H9 (cell line): ENCODE results near the gene ZNF217. TPM values are rescaled to one million over a fixed set of nuclear protein-coding genes. Genes with fewer than 3 reads are reported as not detected.

ENCODE experiments used
- DNase-seq: peaks from one replicate; pipeline ENCODE4 v3.0.0-alpha.2; 2017
- H2AFZ ChIP-seq: one replicate; pipeline ENCODE4 v1.6.1; 2013; ENCODE audit warnings: mild to moderate bottlenecking, low read length, control low read depth, moderate library complexity
- H2AK5ac ChIP-seq: 2 replicates; pipeline ENCODE4 v1.6.1; 2013; ENCODE audit warnings: low read length, control low read depth, mixed read lengths; ENCODE audit not compliant: insufficient read length
- H2BK120ac ChIP-seq: one replicate; pipeline ENCODE4 v1.6.1; 2013; ENCODE audit warnings: low read depth, mild to moderate bottlenecking, low read length, control low read depth, inconsistent platforms; ENCODE audit not compliant: poor library complexity, severe bottlenecking
- H2BK12ac ChIP-seq: 2 replicates; pipeline ENCODE4 v1.6.1; 2013; ENCODE audit warnings: low read length, control low read depth, mixed read lengths, low read depth; ENCODE audit not compliant: insufficient read length
- H2BK15ac ChIP-seq: 2 replicates; pipeline ENCODE4 v1.6.1; 2013; ENCODE audit warnings: low read depth, low read length, control low read depth
- H2BK20ac ChIP-seq: one replicate; pipeline ENCODE4 v1.6.1; 2013; ENCODE audit warnings: low read depth, mild to moderate bottlenecking, low read length, control low read depth, inconsistent platforms; ENCODE audit not compliant: poor library complexity, severe bottlenecking
- H2BK5ac ChIP-seq: 2 replicates; pipeline ENCODE4 v1.6.1; 2013; ENCODE audit warnings: low read length, control low read depth, mixed read lengths; ENCODE audit not compliant: insufficient read length
- H3K14ac ChIP-seq: 2 replicates; pipeline ENCODE4 v1.6.1; 2013; ENCODE audit warnings: low read length, control low read depth; ENCODE audit not compliant: insufficient read depth
- H3K18ac ChIP-seq: 2 replicates; pipeline ENCODE4 v1.6.1; 2013; ENCODE audit warnings: low read depth, mild to moderate bottlenecking, mixed read lengths, low read length, control low read depth; ENCODE audit not compliant: insufficient read length
- H3K23ac ChIP-seq: 2 replicates; pipeline ENCODE4 v1.6.1; 2013; ENCODE audit warnings: low read length, control low read depth, mixed read lengths, low read depth; ENCODE audit not compliant: insufficient read length
- H3K23me2 ChIP-seq: 2 replicates; pipeline ENCODE4 v1.6.1; 2013; ENCODE audit warnings: low read depth, mild to moderate bottlenecking, mixed read lengths, low read length, control low read depth; ENCODE audit not compliant: insufficient read length, poor library complexity, severe bottlenecking
- H3K27ac ChIP-seq: 2 replicates; pipeline ENCODE4 v1.5.1; 2013; ENCODE audit warnings: low read length, control low read depth, mixed read lengths, low read depth; ENCODE audit not compliant: insufficient read length
- H3K27me3 ChIP-seq: 2 replicates; pipeline ENCODE4 v1.6.1; 2013; ENCODE audit warnings: low read length, control low read depth, inconsistent platforms; ENCODE audit not compliant: insufficient read depth
- H3K4ac ChIP-seq: 2 replicates; pipeline ENCODE4 v1.6.1; 2013; ENCODE audit warnings: low read depth, mild to moderate bottlenecking, control low read depth, inconsistent platforms, low read length, moderate library complexity
- H3K4me1 ChIP-seq: 2 replicates; pipeline ENCODE4 v1.6.1; 2013; ENCODE audit warnings: low read length, control low read depth, inconsistent platforms; ENCODE audit not compliant: insufficient read depth
- H3K4me2 ChIP-seq: 2 replicates; pipeline ENCODE4 v1.6.1; 2013; ENCODE audit warnings: low read length, control low read depth, mixed read lengths; ENCODE audit not compliant: insufficient read length, insufficient read depth
- H3K56ac ChIP-seq: 2 replicates; pipeline ENCODE4 v1.6.1; 2013; ENCODE audit warnings: low read depth, mild to moderate bottlenecking, mixed read lengths, low read length, control low read depth; ENCODE audit not compliant: insufficient read length
- H3K79me1 ChIP-seq: 2 replicates; pipeline ENCODE4 v1.6.1; 2013; ENCODE audit warnings: low read depth, mild to moderate bottlenecking, moderate library complexity, low read length, control low read depth, inconsistent platforms; ENCODE audit not compliant: insufficient read depth, poor library complexity, severe bottlenecking
- H3K79me2 ChIP-seq: 2 replicates; pipeline ENCODE4 v1.6.1; 2013; ENCODE audit warnings: low read length, control low read depth, inconsistent platforms; ENCODE audit not compliant: insufficient read depth
- H3K9ac ChIP-seq: 2 replicates; pipeline ENCODE4 v1.6.1; 2013; ENCODE audit warnings: low read length, control low read depth, mixed read lengths; ENCODE audit not compliant: insufficient read length; ENCODE audit errors: extremely low read depth
- H3K9me3 ChIP-seq: one replicate; pipeline ENCODE4 v1.6.1; 2013; ENCODE audit warnings: low read depth, low read length, inconsistent platforms; ENCODE audit not compliant: control insufficient read depth
- H3T11ph ChIP-seq: one replicate; pipeline ENCODE4 v1.6.1; 2013; ENCODE audit warnings: mild to moderate bottlenecking, low read length, control low read depth, inconsistent platforms
- H4K20me1 ChIP-seq: one replicate; pipeline ENCODE4 v1.6.1; 2013; ENCODE audit not compliant: control insufficient read depth, insufficient read length, insufficient read depth
- H4K5ac ChIP-seq: 2 replicates; pipeline ENCODE4 v1.6.1; 2013; ENCODE audit warnings: low read depth, mild to moderate bottlenecking, mixed read lengths, low read length, control low read depth; ENCODE audit not compliant: insufficient read length
- H4K8ac ChIP-seq: replicated peaks from 2 replicates; pipeline ENCODE4 v1.6.1; 2013; ENCODE audit warnings: low read length, control low read depth, mixed read lengths, low read depth; ENCODE audit not compliant: insufficient read length
- H4K91ac ChIP-seq: 2 replicates; pipeline ENCODE4 v1.6.1; 2013; ENCODE audit warnings: low read depth, mild to moderate bottlenecking, moderate library complexity, mixed read lengths, low read length, control low read depth; ENCODE audit not compliant: insufficient read length
- H3K27ac Mint-ChIP-seq, 3 experiments: 2 replicates in 2 of 3; 3 replicates in 1 of 3; pipeline ENCODE4 v1.8.0; 2020 to 2021; ENCODE audit warnings: mixed read lengths in 3 of 3, mild to moderate bottlenecking in 1 of 3, moderate library complexity in 1 of 3
- H3K27me3 Mint-ChIP-seq: 2 replicates; pipeline ENCODE4 v1.8.0; 2021; ENCODE audit warnings: low read depth, mild to moderate bottlenecking, moderate library complexity, mixed read lengths
- H3K36me3 Mint-ChIP-seq, 3 experiments: 2 replicates in 2 of 3; 3 replicates in 1 of 3; pipeline ENCODE4 v1.8.0; 2020 to 2021; ENCODE audit warnings: low read depth in 3 of 3, mixed read lengths in 3 of 3; ENCODE audit not compliant: insufficient read depth in 1 of 3
- H3K4me1 Mint-ChIP-seq, 2 experiments: 2 replicates each; pipeline ENCODE4 v1.8.0; 2020; ENCODE audit warnings: mixed read lengths in 2 of 2
- H3K4me3 Mint-ChIP-seq, 2 experiments: 2 replicates in 1 of 2; 3 replicates in 1 of 2; pipeline ENCODE4 v1.8.0; 2020 to 2021; ENCODE audit warnings: mild to moderate bottlenecking in 2 of 2, mixed read lengths in 2 of 2, moderate library complexity in 1 of 2
- H3K9me3 Mint-ChIP-seq, 2 experiments: 2 replicates in 1 of 2; 3 replicates in 1 of 2; pipeline ENCODE4 v1.8.0; 2020; ENCODE audit warnings: mild to moderate bottlenecking in 2 of 2, mixed read lengths in 2 of 2, moderate library complexity in 1 of 2
- CTCF ChIP-seq: fragments of 200-600 bp; sonication (generic); conservative IDR thresholded peaks from 3 replicates; pipeline ENCODE4 v1.8.0; 2021; ENCODE audit warnings: antibody characterized with exemption, mild to moderate bottlenecking
- WGBS: extraction: QIAGEN DNeasy Blood & Tissue Kit; methylation state at CpG from one replicate; pipeline ENCODE4 v1.1.7; 2013; ENCODE audit warnings: missing lambda C conversion rate, low lambda C conversion rate, mixed read lengths; ENCODE audit not compliant: insufficient read length; ENCODE audit errors: extremely low coverage; 5-methylcytosine and 5-hydroxymethylcytosine counted together
- total RNA-seq: library from RNA; stranded (reverse); gene quantifications from 2 replicates; pipeline ENCODE4 v1.2.1, GENCODE V29; 2021

The ZNF217 gene
- total RNA-seq, 1 experiment from 2014 or later, result 82.8 TPM

- H2BK120ac ChIP-seq, result no peak overlapping the region
- H3K9ac ChIP-seq, result no peak overlapping the region
- H3K23me2 ChIP-seq, result no peaks in the 10 kb centered on the region
- peaks cover 40 to 70% (median 56%) of the 10 kb centered on the region in 3 experiments; a peak in 6 of 7 replicates for H3K36me3 Mint-ChIP-seq
- H3K27me3 Mint-ChIP-seq, result no peaks in the 10 kb centered on the region
- no peaks in the 10 kb centered on the region for H3K4me1 ChIP-seq
- no peak overlapping the region for H3T11ph ChIP-seq
- peaks cover 9% of the 10 kb centered on the region for H3K79me1 ChIP-seq
- H2AFZ ChIP-seq, result no peak overlapping the region
- no peak overlapping the region for H2BK20ac ChIP-seq
- no peaks in the 10 kb centered on the region for H3K27me3 ChIP-seq
- no peaks in the 10 kb centered on the region for H4K20me1 ChIP-seq
- H3K27ac Mint-ChIP-seq, result peak overlapping the region in 2 of 3 experiments; percentile 23 to 95; a peak in 5 of 7 replicates
- H4K8ac ChIP-seq, result no peak overlapping the region
- no peak overlapping the region for H3K4ac ChIP-seq
- no peak overlapping the region for H3K27ac ChIP-seq
- no peak overlapping the region for H3K14ac ChIP-seq
- peaks cover 65 to 79% of the 10 kb centered on the region in 2 experiments for H3K4me1 Mint-ChIP-seq
- H2BK5ac ChIP-seq, result no peak overlapping the region
- H2BK12ac ChIP-seq, result no peak overlapping the region
- no peak overlapping the region for H3K18ac ChIP-seq
- no peak overlapping the region for H3K4me3 Mint-ChIP-seq
- H4K91ac ChIP-seq, result no peak overlapping the region
- H4K5ac ChIP-seq, result no peak overlapping the region
- H3K9me3 Mint-ChIP-seq, result no peaks in the 10 kb centered on the region
- peak; percentile 24; the same call in 1 of the 3 replicates for TF ChIP-seq CTCF
- no CpG with 5 or more reads among the region's 7 CpGs for WGBS
- no peak overlapping the region for H2AK5ac ChIP-seq
- no peak overlapping the region for H3K4me2 ChIP-seq
- DNase-seq, result no peak
- H2BK15ac ChIP-seq, result no peak overlapping the region
- H3K9me3 ChIP-seq, result no peaks in the 10 kb centered on the region
- no peak overlapping the region for H3K23ac ChIP-seq
- H3K79me2 ChIP-seq, result peaks cover 56% of the 10 kb centered on the region
- no peak overlapping the region for H3K56ac ChIP-seq
These were observed 13.1 kb downstream of the ZNF217 start for GRCh38 chr20:53580376-53581111.
